Stimulated activated naive CD8-positive, alpha-beta T cell treated with anti-CD3 and anti-CD28 coated beads, Interleukin-15, Interleukin-2, amounts not matched to agents 100 ng/mL and 50 ng/mL, for 24 hours (primary cell): Measurements from ENCODE around the gene FOXD4L6.
"Not testable (repeated sequence)": the region's sequence is repeated elsewhere in the genome, so short reads cannot be mapped to it uniquely, and the experiment has no call there.

Experiments used
- H3K27ac Mint-ChIP-seq: one replicate; pipeline ENCODE4 v1.8.0; 2021; ENCODE audit warnings: mild to moderate bottlenecking, mixed read lengths
- H3K27me3 Mint-ChIP-seq: one replicate; pipeline ENCODE4 v1.8.0; 2021; ENCODE audit warnings: mixed read lengths
- H3K36me3 Mint-ChIP-seq: one replicate; pipeline ENCODE4 v1.8.0; 2021; ENCODE audit warnings: low read depth, mixed read lengths
- H3K4me1 Mint-ChIP-seq: one replicate; pipeline ENCODE4 v1.8.0; 2021; ENCODE audit warnings: low read depth, mixed read lengths
- H3K4me3 Mint-ChIP-seq: one replicate; pipeline ENCODE4 v1.8.0; 2021; ENCODE audit warnings: mild to moderate bottlenecking, mixed read lengths
- H3K9me3 Mint-ChIP-seq: one replicate; pipeline ENCODE4 v1.8.0; 2021; ENCODE audit warnings: mixed read lengths

Gene FOXD4L6

DNA sequence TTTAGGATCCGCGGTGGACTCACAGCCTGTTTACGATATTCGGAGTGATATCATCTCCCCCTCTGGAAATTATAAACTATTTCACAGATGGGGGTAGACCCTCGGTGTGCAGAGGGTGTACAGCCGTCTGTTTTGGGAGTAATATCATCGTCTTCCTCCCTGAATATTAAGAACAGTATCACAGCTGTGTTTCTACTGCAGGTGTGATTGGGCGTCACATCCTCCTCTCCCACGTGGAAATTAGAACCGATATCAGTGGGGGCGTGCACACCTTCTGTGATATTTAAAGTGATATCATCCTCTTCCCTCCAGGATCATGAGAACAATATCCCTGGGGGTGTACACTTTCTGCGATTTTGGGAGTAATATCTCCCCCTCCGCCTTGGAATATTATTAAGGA, 19.2 kb downstream of the FOXD4L6 start:
- H3K36me3 Mint-ChIP-seq, H3K27me3 Mint-ChIP-seq, H3K9me3 Mint-ChIP-seq, H3K4me1 Mint-ChIP-seq, H3K27ac Mint-ChIP-seq, H3K4me3 Mint-ChIP-seq: not testable (repeated sequence)

GRCh38 chr9:41108816-41109215, 19.7 kb downstream of the FOXD4L6 start:
- H3K36me3 Mint-ChIP-seq, H3K4me1 Mint-ChIP-seq, H3K4me3 Mint-ChIP-seq, H3K9me3 Mint-ChIP-seq, H3K27ac Mint-ChIP-seq, H3K27me3 Mint-ChIP-seq: not testable (repeated sequence)

GRCh38 chr9:41106472-41107116, 21.9 kb downstream of the FOXD4L6 start:
- not testable (repeated sequence) for H3K27ac Mint-ChIP-seq, H3K36me3 Mint-ChIP-seq, H3K4me3 Mint-ChIP-seq, H3K4me1 Mint-ChIP-seq, H3K9me3 Mint-ChIP-seq, H3K27me3 Mint-ChIP-seq

DNA sequence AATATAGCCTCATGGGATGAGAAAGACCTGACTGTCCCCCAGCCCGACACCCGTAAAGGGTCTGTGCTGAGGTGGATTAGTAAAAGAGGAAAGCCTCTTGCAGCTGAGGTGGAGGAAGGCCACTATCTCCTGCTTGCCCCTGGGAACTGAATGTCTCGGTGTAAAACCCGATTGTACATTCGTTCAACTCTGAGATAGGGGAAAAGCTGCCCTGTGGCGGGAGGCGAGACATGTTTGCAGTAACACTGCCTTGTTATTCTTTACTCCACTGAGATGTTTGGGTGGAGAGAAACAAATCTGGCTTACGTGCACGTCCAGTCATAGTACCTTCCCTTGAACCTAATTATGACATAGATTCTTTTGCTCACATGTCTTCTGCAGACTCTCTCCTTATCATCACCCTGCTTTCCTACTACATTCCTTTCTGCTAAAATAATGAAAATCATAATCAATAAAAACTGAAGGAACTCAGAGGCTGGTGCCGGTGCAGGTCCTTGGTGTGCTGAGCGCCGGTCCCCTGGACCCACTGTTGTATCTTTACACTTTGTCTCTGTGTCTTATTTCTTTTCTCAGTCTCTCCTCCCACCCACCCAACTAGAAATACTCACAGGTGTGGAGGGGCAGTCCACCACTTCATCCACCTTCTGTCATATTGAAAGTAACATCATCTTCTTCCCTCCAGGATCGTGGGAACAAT, 22.8 kb downstream of the FOXD4L6 start:
- H3K9me3 Mint-ChIP-seq, H3K4me3 Mint-ChIP-seq, H3K27ac Mint-ChIP-seq, H3K27me3 Mint-ChIP-seq, H3K4me1 Mint-ChIP-seq, H3K36me3 Mint-ChIP-seq: not testable (repeated sequence)

DNA sequence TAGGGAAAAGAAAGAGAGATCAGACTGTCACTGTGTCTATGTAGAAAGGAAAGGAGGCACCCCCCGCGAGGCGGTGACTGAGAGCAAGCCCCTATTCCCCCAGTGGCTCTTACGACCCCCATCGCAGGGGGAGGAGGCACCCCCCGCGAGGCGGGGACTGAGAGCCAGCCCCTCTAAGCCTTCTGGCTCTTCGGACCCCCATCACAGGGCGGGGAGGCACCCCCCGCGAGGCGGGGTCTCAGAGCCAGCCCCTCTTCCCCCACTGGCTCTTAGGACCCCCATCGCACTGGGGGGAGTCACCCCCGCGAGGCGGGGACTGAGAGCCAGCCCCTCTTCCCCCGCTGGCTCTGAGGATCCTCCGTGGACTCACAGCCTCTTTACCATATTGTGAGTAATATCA, 23.9 kb downstream of the FOXD4L6 start:
- H3K27ac Mint-ChIP-seq, H3K36me3 Mint-ChIP-seq, H3K27me3 Mint-ChIP-seq, H3K4me1 Mint-ChIP-seq, H3K4me3 Mint-ChIP-seq, H3K9me3 Mint-ChIP-seq: not testable (repeated sequence)

GRCh38 chr9:41100508-41100907, 28.0 kb downstream of the FOXD4L6 start:
- H3K27ac Mint-ChIP-seq, H3K36me3 Mint-ChIP-seq, H3K9me3 Mint-ChIP-seq, H3K4me1 Mint-ChIP-seq, H3K4me3 Mint-ChIP-seq, H3K27me3 Mint-ChIP-seq: not testable (repeated sequence)

DNA sequence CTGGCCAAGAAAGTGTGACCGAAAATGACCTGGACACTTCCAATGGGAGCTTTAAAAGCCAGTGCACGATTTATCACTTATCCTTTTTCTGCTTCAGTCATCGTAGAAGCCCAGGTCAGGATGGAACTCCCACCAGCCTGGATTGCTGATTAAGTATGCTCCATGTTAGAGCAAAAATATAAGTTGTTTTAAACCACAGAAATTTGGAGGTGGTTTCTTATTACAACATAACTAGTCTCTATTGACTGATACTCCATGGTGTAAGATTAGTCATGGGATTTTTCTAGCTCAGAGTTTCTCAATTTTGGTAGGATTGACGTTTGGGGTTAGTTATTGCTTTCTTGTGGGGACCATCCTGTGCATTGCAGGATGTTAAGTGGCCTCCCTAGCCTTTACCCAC, 29.7 kb downstream of the FOXD4L6 start:
- not testable (repeated sequence) for H3K27me3 Mint-ChIP-seq, H3K27ac Mint-ChIP-seq, H3K9me3 Mint-ChIP-seq, H3K36me3 Mint-ChIP-seq, H3K4me3 Mint-ChIP-seq, H3K4me1 Mint-ChIP-seq

- H3K9me3 Mint-ChIP-seq, H3K36me3 Mint-ChIP-seq, H3K4me3 Mint-ChIP-seq, H3K27me3 Mint-ChIP-seq, H3K27ac Mint-ChIP-seq, H3K4me1 Mint-ChIP-seq: not testable (repeated sequence)
Observed at GRCh38 chr9:41095060-41095459, 33.4 kb downstream of the FOXD4L6 start.

- H3K4me3 Mint-ChIP-seq, H3K27me3 Mint-ChIP-seq, H3K9me3 Mint-ChIP-seq, H3K36me3 Mint-ChIP-seq, H3K27ac Mint-ChIP-seq, H3K4me1 Mint-ChIP-seq: not testable (repeated sequence)
Observed at GRCh38 chr9:41094010-41094773, 34.3 kb downstream of the FOXD4L6 start.

DNA sequence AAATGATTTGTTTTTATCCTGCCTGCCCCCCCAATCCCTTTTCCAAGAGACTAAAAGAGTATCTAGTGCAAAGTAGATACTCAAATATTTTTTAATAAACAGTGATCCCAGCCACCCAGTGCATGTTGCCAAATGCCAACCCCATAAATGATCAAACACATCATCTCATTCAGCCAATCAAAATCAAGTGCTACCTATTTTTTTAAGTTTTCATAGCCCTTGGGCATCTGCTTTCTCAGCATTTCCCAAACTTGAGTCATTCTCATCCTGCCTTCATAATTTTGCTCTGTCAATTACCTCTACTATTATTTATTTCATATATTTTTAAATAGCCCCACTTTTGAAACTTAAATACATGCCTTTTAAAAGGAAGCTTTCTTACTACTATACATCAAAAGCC, 37.6 kb downstream of the FOXD4L6 start:
- H3K4me1 Mint-ChIP-seq, H3K9me3 Mint-ChIP-seq, H3K27me3 Mint-ChIP-seq, H3K36me3 Mint-ChIP-seq, H3K27ac Mint-ChIP-seq, H3K4me3 Mint-ChIP-seq: not testable (repeated sequence)

DNA sequence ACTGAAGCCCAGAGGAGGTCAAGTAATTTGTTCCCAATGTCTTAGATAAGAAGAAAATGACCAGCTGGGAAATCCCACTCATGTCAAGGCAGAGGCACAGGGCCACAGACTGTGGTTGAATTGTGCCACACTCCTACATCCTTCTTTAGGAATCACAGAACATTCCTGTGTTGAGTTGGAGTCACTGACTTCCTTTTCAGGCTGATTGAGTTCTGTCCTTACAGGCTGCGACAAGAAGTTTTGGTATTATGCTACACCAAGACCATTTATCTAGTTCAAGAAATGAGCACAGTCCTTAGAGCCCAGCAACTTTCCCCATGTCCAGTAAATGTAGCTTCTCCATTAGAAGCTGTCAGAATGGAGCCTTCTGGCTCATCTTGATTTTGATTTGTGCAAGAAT, 38.1 kb downstream of the FOXD4L6 start:
- H3K4me3 Mint-ChIP-seq, H3K36me3 Mint-ChIP-seq, H3K9me3 Mint-ChIP-seq, H3K27ac Mint-ChIP-seq, H3K4me1 Mint-ChIP-seq: not testable (repeated sequence)
- H3K27me3 Mint-ChIP-seq: peaks cover 13% of the 10 kb centered on the region

GRCh38 chr9:41088450-41089059, 39.9 kb downstream of the FOXD4L6 start:
- not testable (repeated sequence) for H3K27ac Mint-ChIP-seq, H3K4me3 Mint-ChIP-seq, H3K36me3 Mint-ChIP-seq, H3K4me1 Mint-ChIP-seq, H3K9me3 Mint-ChIP-seq
- H3K27me3 Mint-ChIP-seq: peaks cover 13% of the 10 kb centered on the region

DNA sequence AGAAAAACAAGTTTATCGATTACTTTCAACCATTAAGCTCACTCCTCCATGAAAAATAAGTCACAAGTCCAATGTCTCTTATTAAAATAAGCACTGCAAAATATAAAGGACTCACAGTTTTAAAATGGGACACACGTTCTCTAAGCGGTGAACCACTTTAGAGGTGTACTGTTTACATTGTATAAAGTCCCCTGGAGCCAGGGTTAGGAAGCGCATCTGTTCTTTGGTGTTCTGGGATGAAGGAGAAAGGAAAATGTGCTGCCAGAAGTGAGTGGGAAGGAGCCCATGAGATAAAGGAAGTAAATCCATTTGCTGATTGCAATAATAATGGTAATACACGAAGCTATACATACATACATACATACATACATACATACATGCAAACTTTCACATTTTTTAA, 40.6 kb downstream of the FOXD4L6 start:
- not testable (repeated sequence) for H3K4me3 Mint-ChIP-seq, H3K36me3 Mint-ChIP-seq
- peaks cover 13% of the 10 kb centered on the region for H3K27me3 Mint-ChIP-seq

DNA sequence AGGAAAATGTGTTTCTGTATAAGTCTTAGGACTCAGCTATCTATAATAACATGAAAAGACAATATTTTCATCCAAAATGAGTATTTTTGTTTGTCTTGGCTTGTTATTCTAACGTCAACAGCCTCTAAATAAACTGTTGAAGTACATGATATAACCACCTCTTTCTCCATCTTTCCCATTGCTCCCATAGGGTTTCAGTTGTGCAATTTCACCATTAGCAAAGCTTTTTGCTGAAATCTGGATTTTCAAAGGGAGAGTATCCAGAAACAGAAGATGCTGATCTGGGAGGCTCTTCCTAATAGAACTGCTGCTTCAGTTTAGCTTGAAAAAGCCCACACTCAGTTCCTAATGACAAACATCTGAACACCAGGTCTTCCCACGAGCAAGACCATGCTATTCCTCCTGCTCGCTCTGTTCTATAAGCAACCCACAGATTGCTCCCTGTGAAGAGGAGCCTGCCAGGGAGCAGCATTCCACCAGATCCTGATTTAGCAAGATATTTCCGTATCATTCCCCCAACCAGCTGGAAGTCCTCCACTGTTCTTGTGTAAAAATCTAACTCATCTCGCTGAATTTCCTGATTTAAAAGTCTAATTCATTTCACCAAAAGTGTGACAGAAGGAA, 41.2 kb downstream of the FOXD4L6 start:
- not testable (repeated sequence) for H3K9me3 Mint-ChIP-seq, H3K36me3 Mint-ChIP-seq, H3K4me3 Mint-ChIP-seq, H3K4me1 Mint-ChIP-seq, H3K27ac Mint-ChIP-seq
- peaks cover 16% of the 10 kb centered on the region for H3K27me3 Mint-ChIP-seq

More for the DNA sequence above, 40.6 kb downstream of the FOXD4L6 start:
- not testable (repeated sequence) for H3K4me1 Mint-ChIP-seq, H3K9me3 Mint-ChIP-seq, H3K27ac Mint-ChIP-seq

- not testable (repeated sequence) for H3K9me3 Mint-ChIP-seq, H3K36me3 Mint-ChIP-seq, H3K27ac Mint-ChIP-seq, H3K4me3 Mint-ChIP-seq, H3K4me1 Mint-ChIP-seq
- peaks cover 18% of the 10 kb centered on the region for H3K27me3 Mint-ChIP-seq
Observed at GRCh38 chr9:41086685-41087084, 41.8 kb downstream of the FOXD4L6 start.
